ENCODE measurements around the gene BNIP3.

DNA sequence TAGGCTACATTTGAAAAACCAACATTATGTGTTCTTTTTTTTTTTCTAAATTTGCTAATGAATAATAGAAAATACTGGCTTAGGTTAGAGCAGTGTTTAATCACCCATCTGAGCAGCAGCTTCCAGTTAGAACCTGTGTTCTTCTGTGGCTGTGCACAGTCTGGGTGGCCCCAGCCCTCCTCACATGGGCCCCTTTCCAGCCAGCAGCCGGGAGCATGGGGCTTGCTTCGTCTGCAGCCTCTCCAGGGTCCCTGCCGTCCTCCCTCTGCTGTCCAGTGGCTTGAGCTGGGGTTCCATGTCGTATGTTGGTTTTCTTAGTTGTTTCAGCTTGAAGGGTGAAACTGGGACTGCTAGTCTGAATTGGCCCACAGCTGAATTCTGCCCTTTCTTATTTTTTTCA, 37.3 kb downstream of the BNIP3 start:
- TF ChIP-seq CTCF (IDR thresholded peaks at IDR 0.05): no peak
- TF ChIP-seq ZFX (IDR thresholded peaks at IDR 0.05; ENCODE audit: borderline replicate concordance): no peak
